ENCODE results near the gene CLEC4A.
A peak's percentile ranks its signal among the peaks of the same experiment; 100 is the strongest.
"Not testable (repeated sequence)": the region's sequence is repeated elsewhere in the genome, so short reads cannot be mapped to it uniquely, and the experiment has no call there.

CLEC4A gene

GRCh38 chr12:8134398-8134930 is 11.0 kb downstream of the CLEC4A start:
- DNase-seq (ENCODE audit: low read depth in 2 of 2): not testable (repeated sequence)

- not testable (repeated sequence) for DNase-seq (ENCODE audit: low read depth in 2 of 2)
Observed at GRCh38 chr12:8141647-8142046, 18.2 kb downstream of the CLEC4A start.

- DNase-seq (ENCODE audit: low read depth in 2 of 2): no peak
Observed at GRCh38 chr12:8143261-8143660, 19.8 kb downstream of the CLEC4A start.

- no peak for DNase-seq (ENCODE audit: low read depth in 2 of 2)
Observed at GRCh38 chr12:8145754-8146441, 22.5 kb downstream of the CLEC4A start.

GRCh38 chr12:8146442-8146771 is 23.0 kb downstream of the CLEC4A start:
- no peak for DNase-seq (ENCODE audit: low read depth in 2 of 2)

GRCh38 chr12:8154526-8154925 is 31.1 kb downstream of the CLEC4A start:
- no peak for DNase-seq (ENCODE audit: low read depth in 2 of 2)

GRCh38 chr12:8156416-8156815 is 33.0 kb downstream of the CLEC4A start:
- DNase-seq (ENCODE audit: low read depth in 2 of 2): no peak

GRCh38 chr12:8156845-8157244 is 33.4 kb downstream of the CLEC4A start, which contains the start of gene ZNF705A:
TSS of gene ZNF705A (plus strand) at chr12:8157015. CDS start at chr12:8172626, 15,611 bp downstream.
- no peak for DNase-seq (ENCODE audit: low read depth in 2 of 2)

GRCh38 chr12:8157484-8158198 is 34.2 kb downstream of the CLEC4A start:
- no peak for DNase-seq (ENCODE audit: low read depth in 2 of 2)

GRCh38 chr12:8172911-8173310 is 49.5 kb downstream of the CLEC4A start:
- not testable (repeated sequence) for DNase-seq (ENCODE audit: low read depth in 2 of 2)

GRCh38 chr12:8179989-8180585 is 56.7 kb downstream of the CLEC4A start:
- peak; percentile 43 to 66 for DNase-seq (ENCODE audit: low read depth in 2 of 2)

GRCh38 chr12:8181271-8181670 is 57.9 kb downstream of the CLEC4A start:
- not testable (repeated sequence) for DNase-seq (ENCODE audit: low read depth in 2 of 2)

- not testable (repeated sequence) for DNase-seq (ENCODE audit: low read depth in 2 of 2)
Observed at GRCh38 chr12:8182923-8183322, 59.5 kb downstream of the CLEC4A start.

- DNase-seq (ENCODE audit: low read depth in 2 of 2): not testable (repeated sequence)
Observed at GRCh38 chr12:8183346-8183745, 59.9 kb downstream of the CLEC4A start.

- DNase-seq (ENCODE audit: low read depth in 2 of 2): not testable (repeated sequence)
Observed at GRCh38 chr12:8184206-8184605, 60.8 kb downstream of the CLEC4A start.

- DNase-seq (ENCODE audit: low read depth in 2 of 2): not testable (repeated sequence)
Observed at GRCh38 chr12:8188088-8188487, 64.7 kb downstream of the CLEC4A start.

Measured in stimulated activated CD8-positive, alpha-beta memory T cell treated with anti-CD3 and anti-CD28 coated beads, Interleukin-15, amount 100 ng/mL, for 4 hours (primary cell).